Cardiac muscle cell (in vitro differentiated cells and primary cell): ENCODE results near the gene SLIT3. TPM values are rescaled to one million over a fixed set of nuclear protein-coding genes. Genes with fewer than 3 reads are reported as not detected.

Experiments
- DNase-seq, 2 donors: peaks; one replicate each; pipeline versions ENCODE4 v3.0.0 to v3.0.0-alpha.2; 2010 to 2017; ENCODE audit warnings: low read depth in 1 of 2, low spot score in 1 of 2
- H3K27ac ChIP-seq: fragments of 200-600 bp; sonication (generic); 2 replicates; pipeline ENCODE4 v1.5.1; 2016
- H3K27me3 ChIP-seq: fragments of 200-600 bp; sonication (generic); 2 replicates; pipeline ENCODE4 v1.6.0; 2016; ENCODE audit warnings: control low read depth
- H3K36me3 ChIP-seq: fragments of 200-600 bp; sonication (generic); 2 replicates; pipeline ENCODE4 v1.5.1; 2016; ENCODE audit warnings: control low read depth
- H3K4me1 ChIP-seq: fragments of 200-600 bp; sonication (generic); 2 replicates; pipeline ENCODE4 v1.8.1; 2017; ENCODE audit warnings: low read depth, mild to moderate bottlenecking, mixed run types
- H3K4me3 ChIP-seq: fragments of 200-600 bp; sonication (generic); 2 replicates; pipeline ENCODE4 v1.5.1; 2016; ENCODE audit warnings: mild to moderate bottlenecking
- H3K9me3 ChIP-seq: fragments of 200-600 bp; sonication (generic); 2 replicates; pipeline ENCODE4 v1.5.1; 2017; ENCODE audit warnings: low read depth, mild to moderate bottlenecking, control low read depth
- CTCF ChIP-seq: IDR thresholded peaks from 2 replicates; pipeline ENCODE4 v1.5.1; 2012; ENCODE audit warnings: low read depth, mild to moderate bottlenecking, low read length
- polyA plus RNA-seq: library from polyadenylated mRNA; unstranded; fragments of >200 nt; fragmentation: Nextera tagmentation; extraction: Ambion mirVana; gene quantifications from 2 replicates; pipeline ENCODE4 v1.2.1, GENCODE V29; 2016
- total RNA-seq: library from RNA; depleted of rRNA; stranded (reverse); fragments of >200 nt; gene quantifications from 2 replicates; pipeline ENCODE4 v1.2.3, GENCODE V29; 2016

Gene SLIT3
- total and polyA plus RNA-seq, 2 experiments from 2014 or later: 50.7 to 111 TPM

- H3K27ac ChIP-seq: no peak overlapping the region
- DNase-seq: no peak
- no peaks in the 10 kb centered on the region for H3K27me3 ChIP-seq
- peaks cover 28% of the 10 kb centered on the region for H3K4me1 ChIP-seq
- no peaks in the 10 kb centered on the region for H3K36me3 ChIP-seq
- no peak overlapping the region for H3K4me3 ChIP-seq
- no peaks in the 10 kb centered on the region for H3K9me3 ChIP-seq
- no peak for TF ChIP-seq CTCF
Measured at GRCh38 chr5:169122951-169123350, 178.0 kb downstream of the SLIT3 start.

- Histone ChIP-seq H3K27me3 (no peaks in the 10 kb centered on the region), H3K4me1 (peaks cover 19% of the 10 kb centered on the region), H3K27ac (peak overlapping the region; percentile 1), H3K36me3 (no peaks in the 10 kb centered on the region), H3K9me3 (no peaks in the 10 kb centered on the region), H3K4me3 (no peak overlapping the region)
- peak in 1 of 2 donors; percentile 87 for DNase-seq
- no peak for TF ChIP-seq CTCF
Measured at GRCh38 chr5:169121630-169122420, 179.1 kb downstream of the SLIT3 start.

DNA sequence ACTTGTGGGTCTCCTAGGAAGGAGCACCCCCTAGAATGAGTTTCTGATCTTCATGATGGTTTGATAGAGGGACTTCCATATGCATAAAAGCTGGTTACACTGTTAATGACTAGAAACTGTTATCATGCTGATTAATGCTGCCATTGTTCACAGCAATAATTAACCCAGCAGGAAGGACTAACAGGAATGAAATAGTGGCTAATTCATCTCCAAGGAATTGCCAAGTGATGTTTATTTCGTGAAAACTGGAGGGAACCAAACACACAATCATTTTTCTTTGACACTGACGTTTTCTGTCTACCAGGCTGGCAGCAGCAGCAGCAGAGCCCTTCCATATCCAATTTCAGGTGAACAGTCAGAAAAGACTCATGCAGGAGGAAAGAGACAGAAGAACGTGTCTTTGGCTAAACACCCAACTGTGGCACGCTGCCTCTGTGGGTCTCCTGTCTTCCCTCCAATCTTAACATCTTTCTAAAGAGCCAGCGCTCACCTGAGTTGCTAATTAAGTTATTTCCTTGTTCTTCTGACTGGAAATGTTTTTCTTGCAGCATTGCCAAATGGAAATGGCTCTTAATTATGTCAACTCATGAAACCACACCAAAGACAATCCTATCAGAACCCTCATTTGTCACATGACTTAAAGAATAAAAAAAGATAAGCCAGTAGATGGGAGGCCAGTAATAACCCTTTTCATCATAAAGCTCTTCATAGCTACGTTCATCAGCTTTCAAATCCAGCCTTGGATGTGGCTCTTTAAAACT is 181.5 kb downstream of the SLIT3 start:
- no peaks in the 10 kb centered on the region for H3K36me3 ChIP-seq

DNA sequence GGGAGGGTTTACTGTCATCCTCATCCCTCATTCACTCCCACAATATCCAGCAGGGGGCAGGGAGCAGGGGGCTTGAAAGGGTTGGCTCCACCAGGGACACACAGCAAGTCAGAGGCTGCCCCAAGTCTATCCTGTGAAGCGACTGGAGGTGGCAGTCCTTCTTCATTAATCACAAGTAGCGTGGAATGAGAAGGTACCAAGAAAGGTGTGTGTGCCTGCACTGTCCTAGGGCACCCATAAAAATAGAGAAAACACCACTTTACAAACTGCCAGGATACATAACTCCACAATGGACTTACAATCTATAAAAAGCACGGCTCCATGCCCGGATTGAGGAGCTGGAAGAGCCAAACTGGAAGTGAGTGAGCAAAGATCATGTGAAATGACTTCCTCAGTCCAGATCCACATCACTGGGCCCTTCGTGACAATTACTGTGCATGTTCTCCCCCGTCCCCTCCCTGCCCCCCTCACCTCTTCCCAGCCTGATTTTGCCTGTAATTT is 183.9 kb downstream of the SLIT3 start:
- H3K27me3 ChIP-seq: no peaks in the 10 kb centered on the region
- no peak overlapping the region for H3K27ac ChIP-seq
- no peak overlapping the region for H3K4me3 ChIP-seq
- peaks cover 4% of the 10 kb centered on the region for H3K4me1 ChIP-seq
- H3K9me3 ChIP-seq: no peaks in the 10 kb centered on the region
- DNase-seq: no peak
- H3K36me3 ChIP-seq: no peaks in the 10 kb centered on the region
- TF ChIP-seq CTCF: peak; percentile 12

More for the DNA sequence above, 181.5 kb downstream of the SLIT3 start:
- Histone ChIP-seq H3K4me3 (no peak overlapping the region), H3K27me3 (no peaks in the 10 kb centered on the region), H3K9me3 (no peaks in the 10 kb centered on the region), H3K4me1 (no peaks in the 10 kb centered on the region), H3K27ac (no peak overlapping the region)
- TF ChIP-seq CTCF: no peak
- DNase-seq: no peak

DNA sequence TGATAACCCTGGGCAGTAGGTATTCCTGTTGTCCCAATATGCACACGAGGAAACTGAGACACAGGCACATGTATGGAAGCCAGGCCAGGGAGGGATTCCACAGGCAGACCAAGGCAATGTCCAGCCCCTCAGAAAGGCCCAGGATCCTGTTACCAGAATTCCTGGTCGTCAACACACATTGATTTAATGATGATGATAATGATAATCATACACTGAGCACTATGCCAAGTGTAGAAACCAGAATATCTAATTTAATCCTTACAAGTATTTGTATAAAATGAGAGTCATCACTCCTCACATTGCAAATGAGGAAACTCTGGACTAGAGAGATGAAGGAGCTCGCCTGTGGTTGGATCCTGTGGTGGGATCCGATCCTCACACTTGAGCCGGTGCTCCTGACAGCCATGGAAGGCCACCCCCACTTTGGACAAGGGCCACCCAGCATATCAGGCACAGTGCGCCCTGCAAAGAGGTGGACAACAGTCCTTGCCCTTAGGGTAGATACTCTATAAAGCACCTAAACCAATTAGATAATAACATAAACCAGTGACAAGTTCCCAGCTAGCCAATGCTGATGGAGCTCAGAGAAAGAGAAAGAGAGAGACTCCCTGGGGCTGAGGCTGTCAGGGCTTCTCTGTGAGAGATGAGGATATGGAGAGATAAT is 185.3 kb downstream of the SLIT3 start:
- H3K4me3 ChIP-seq: no peak overlapping the region
- H3K27ac ChIP-seq: no peak overlapping the region
- H3K36me3 ChIP-seq: no peaks in the 10 kb centered on the region
- H3K4me1 ChIP-seq: peaks cover 4% of the 10 kb centered on the region
- DNase-seq: no peak
- no peak for TF ChIP-seq CTCF
- H3K9me3 ChIP-seq: no peaks in the 10 kb centered on the region
- no peaks in the 10 kb centered on the region for H3K27me3 ChIP-seq
